Activated CD8-positive, alpha-beta T cell treated with anti-CD3 and anti-CD28 coated beads for 36 hours (primary cell): ENCODE results near the gene RIN3. TPM values are rescaled to one million over a fixed set of nuclear protein-coding genes. Genes with fewer than 3 reads are reported as not detected.
"Not testable (repeated sequence)": the region's sequence is repeated elsewhere in the genome, so short reads cannot be mapped to it uniquely, and the experiment has no call there.

Source experiments
- ATAC-seq: fragments of 200-7000 bp; cut with Tn5 transposase; one replicate; pipeline ENCODE4 v1.10.0; 2021; ENCODE audit warnings: mild to moderate bottlenecking, moderate library complexity
- CTCF ChIA-PET: fragments of 350-600 bp; sonication (Branson Sonifier 250); formaldehyde crosslinking; loops from one replicate; lab custom pipeline; 2021; ENCODE audit warnings: antibody characterized with exemption; lab: Charles Lee
- POLR2A ChIA-PET: fragments of 350-600 bp; sonication (Branson Sonifier 250); formaldehyde crosslinking; loops from one replicate; lab custom pipeline; 2021; ENCODE audit warnings: antibody characterized with exemption; lab: Charles Lee
- DNase-seq: peaks from one replicate; pipeline ENCODE4 v3.0.0-alpha.2; 2020
- H3K27ac Mint-ChIP-seq: one replicate; pipeline ENCODE4 v1.8.0; 2021; ENCODE audit warnings: mild to moderate bottlenecking, mixed read lengths
- H3K27me3 Mint-ChIP-seq: one replicate; pipeline ENCODE4 v1.8.0; 2021; ENCODE audit warnings: mixed read lengths
- H3K36me3 Mint-ChIP-seq: one replicate; pipeline ENCODE4 v1.8.0; 2021; ENCODE audit warnings: low read depth, mixed read lengths
- H3K4me1 Mint-ChIP-seq: one replicate; pipeline ENCODE4 v1.8.0; 2021; ENCODE audit warnings: low read depth, mixed read lengths
- H3K4me3 Mint-ChIP-seq: one replicate; pipeline ENCODE4 v1.8.0; 2021; ENCODE audit warnings: mild to moderate bottlenecking, moderate library complexity, mixed read lengths
- H3K9me3 Mint-ChIP-seq: one replicate; pipeline ENCODE4 v1.8.0; 2021; ENCODE audit warnings: mixed read lengths
- CTCF ChIP-seq: fragments of 200-600 bp; IDR thresholded peaks from one replicate; pipeline ENCODE4 v1.8.0; 2022; ENCODE audit warnings: antibody characterized with exemption, mild to moderate bottlenecking
- intact Hi-C: fragments of 100-400 bp; cut with micrococcal nuclease; formaldehyde crosslinking; loops from one replicate; pipeline ENCODE4 v1.10.0; 2022
- total RNA-seq, 2 experiments: library from RNA; stranded (reverse); gene quantifications; one replicate each; pipeline ENCODE4 v1.2.3, GENCODE V29; 2021

Gene RIN3
- total RNA-seq, 2 experiments from 2014 or later: 61.3 to 62.4 TPM

GRCh38 chr14:92637864-92638263 is 124.3 kb downstream of the RIN3 start:
- H3K27ac Mint-ChIP-seq: no peak overlapping the region
- no peaks in the 10 kb centered on the region for H3K27me3 Mint-ChIP-seq
- peaks cover 9% of the 10 kb centered on the region for H3K4me1 Mint-ChIP-seq
- peaks cover 12% of the 10 kb centered on the region for H3K36me3 Mint-ChIP-seq
- H3K9me3 Mint-ChIP-seq: no peaks in the 10 kb centered on the region
- no peak overlapping the region for H3K4me3 Mint-ChIP-seq
- ChIA-PET POLR2A (no interaction called here), CTCF (no interaction called here)
- ATAC-seq: no peak
- TF ChIP-seq CTCF: no peak
- DNase-seq: no peak
- intact Hi-C loops: no loop called here

GRCh38 chr14:92638266-92638665 is 124.7 kb downstream of the RIN3 start:
- no peak for DNase-seq
- H3K36me3 Mint-ChIP-seq: peaks cover 14% of the 10 kb centered on the region
- no peak overlapping the region for H3K4me3 Mint-ChIP-seq
- H3K27me3 Mint-ChIP-seq: no peaks in the 10 kb centered on the region
- CTCF ChIA-PET: no interaction called here
- intact Hi-C loops: no loop called here
- TF ChIP-seq CTCF: no peak
- no peak overlapping the region for H3K27ac Mint-ChIP-seq
- ATAC-seq: no peak
- POLR2A ChIA-PET: no interaction called here
- peaks cover 9% of the 10 kb centered on the region for H3K4me1 Mint-ChIP-seq
- H3K9me3 Mint-ChIP-seq: no peaks in the 10 kb centered on the region

GRCh38 chr14:92638904-92639303 is 125.3 kb downstream of the RIN3 start:
- H3K9me3 Mint-ChIP-seq: no peaks in the 10 kb centered on the region
- peak overlapping the region; percentile 30 for H3K27ac Mint-ChIP-seq
- ATAC-seq: no peak
- H3K4me3 Mint-ChIP-seq: no peak overlapping the region
- DNase-seq: no peak
- ChIA-PET POLR2A (no interaction called here), CTCF (no interaction called here)
- peaks cover 17% of the 10 kb centered on the region for H3K36me3 Mint-ChIP-seq
- intact Hi-C loops: no loop called here
- TF ChIP-seq CTCF: no peak
- H3K27me3 Mint-ChIP-seq: no peaks in the 10 kb centered on the region
- H3K4me1 Mint-ChIP-seq: peaks cover 4% of the 10 kb centered on the region

- H3K27me3 Mint-ChIP-seq, DNase-seq, H3K9me3 Mint-ChIP-seq, intact Hi-C loops, ATAC-seq, H3K4me3 Mint-ChIP-seq, CTCF ChIA-PET, H3K4me1 Mint-ChIP-seq, POLR2A ChIA-PET: not testable (repeated sequence)
- Mint-ChIP-seq H3K36me3 (peaks cover 24% of the 10 kb centered on the region), H3K27ac (peak overlapping the region; percentile 30)
These were observed 126.0 kb downstream of the RIN3 start for GRCh38 chr14:92639472-92640117.

- Mint-ChIP-seq H3K27me3 (no peaks in the 10 kb centered on the region), H3K36me3 (peaks cover 40% of the 10 kb centered on the region), H3K27ac (no peak overlapping the region), H3K4me1 (peaks cover 11% of the 10 kb centered on the region), H3K9me3 (peaks cover 11% of the 10 kb centered on the region), H3K4me3 (no peak overlapping the region)
- DNase-seq (no peak), ATAC-seq (no peak)
- intact Hi-C loops: no loop called here
- POLR2A ChIA-PET: no interaction called here
- no peak for TF ChIP-seq CTCF
- CTCF ChIA-PET: no interaction called here
These were observed 127.7 kb downstream of the RIN3 start for GRCh38 chr14:92641306-92641705.
